Astrocyte (in vitro differentiated cells and primary cell): ENCODE measurements around the gene ANKRD28.

Experiments used
- CTCF ChIP-seq: IDR thresholded peaks from 2 replicates; pipeline ENCODE4 v1.5.1; 2011; ENCODE audit warnings: low read depth, mild to moderate bottlenecking, inconsistent platforms, low read length, moderate library complexity; ENCODE audit not compliant: insufficient read depth
- EZH2 ChIP-seq: IDR thresholded peaks from 2 replicates; pipeline ENCODE4 v1.6.1; 2012; ENCODE audit warnings: mild to moderate bottlenecking, low read length, inconsistent platforms; ENCODE audit not compliant: insufficient read depth

GRCh38 chr3:15755181-15755580 lies 42.6 kb downstream of the ANKRD28 start:
- no peak for TF ChIP-seq CTCF
- TF ChIP-seq EZH2, result no peak
